ENCODE results near the gene RHOA.
A peak's percentile ranks its signal among the peaks of the same experiment; 100 is the strongest.
"Not testable (repeated sequence)": the region's sequence is repeated elsewhere in the genome, so short reads cannot be mapped to it uniquely, and the experiment has no call there.

Gene RHOA

DNA sequence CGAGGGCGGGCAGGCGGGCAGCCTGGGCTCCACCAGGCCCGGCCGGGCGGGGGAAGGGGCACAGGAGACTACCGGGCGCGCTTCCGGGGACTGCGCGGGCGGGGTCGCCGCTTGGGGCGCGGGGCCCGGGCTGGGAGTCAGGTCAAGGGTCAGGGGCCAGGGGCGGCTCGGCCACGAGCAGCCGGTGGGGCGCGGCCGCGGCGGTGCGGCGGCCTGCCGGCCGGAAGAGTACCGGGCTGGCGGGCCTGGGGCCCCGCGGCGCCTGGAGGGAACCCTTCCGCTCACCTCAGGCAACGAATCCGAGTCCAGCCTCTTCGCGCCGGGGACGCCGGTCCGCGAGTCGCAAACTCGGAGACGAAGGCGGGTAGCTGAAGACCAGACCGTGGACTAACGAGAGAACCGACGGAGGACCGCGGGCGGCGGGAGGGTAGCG lies 225 bp downstream of the RHOA start:
- DNase-seq, result peak in 4 of 5 experiments; percentile 27 to 66 (median 38)

DNA sequence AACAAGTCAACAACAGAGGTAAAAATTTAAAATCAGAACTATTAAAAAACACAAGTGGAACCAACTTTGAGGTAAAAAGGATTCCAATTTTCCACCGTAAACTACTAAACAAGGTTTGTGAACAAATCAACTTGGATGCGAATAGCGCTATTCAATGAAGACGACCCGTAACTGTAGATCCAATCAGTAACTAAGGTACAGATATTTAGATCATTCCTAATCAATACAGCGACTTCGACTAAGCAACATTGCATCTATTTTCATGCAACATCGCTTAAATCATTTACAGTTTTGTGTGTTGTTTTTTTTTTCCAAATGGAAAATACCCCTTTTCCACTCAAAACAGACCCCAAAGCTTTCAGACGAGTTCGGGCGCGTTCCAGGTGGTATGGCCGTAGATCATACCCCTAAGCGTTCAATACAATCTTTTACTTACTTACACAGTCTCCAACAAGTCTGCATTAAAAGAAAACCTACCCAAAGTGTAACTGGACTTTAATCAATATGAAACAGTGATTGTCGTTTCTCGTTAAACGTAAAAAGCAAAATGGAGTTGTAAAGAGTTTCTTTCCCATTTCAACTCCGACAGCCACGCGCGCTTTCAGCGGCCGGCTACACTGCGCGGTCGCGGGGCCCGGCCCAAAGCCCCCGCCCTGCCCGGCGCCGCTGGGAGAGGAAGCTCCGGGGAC lies 786 bp downstream of the RHOA start:
- no peak for DNase-seq

DNA sequence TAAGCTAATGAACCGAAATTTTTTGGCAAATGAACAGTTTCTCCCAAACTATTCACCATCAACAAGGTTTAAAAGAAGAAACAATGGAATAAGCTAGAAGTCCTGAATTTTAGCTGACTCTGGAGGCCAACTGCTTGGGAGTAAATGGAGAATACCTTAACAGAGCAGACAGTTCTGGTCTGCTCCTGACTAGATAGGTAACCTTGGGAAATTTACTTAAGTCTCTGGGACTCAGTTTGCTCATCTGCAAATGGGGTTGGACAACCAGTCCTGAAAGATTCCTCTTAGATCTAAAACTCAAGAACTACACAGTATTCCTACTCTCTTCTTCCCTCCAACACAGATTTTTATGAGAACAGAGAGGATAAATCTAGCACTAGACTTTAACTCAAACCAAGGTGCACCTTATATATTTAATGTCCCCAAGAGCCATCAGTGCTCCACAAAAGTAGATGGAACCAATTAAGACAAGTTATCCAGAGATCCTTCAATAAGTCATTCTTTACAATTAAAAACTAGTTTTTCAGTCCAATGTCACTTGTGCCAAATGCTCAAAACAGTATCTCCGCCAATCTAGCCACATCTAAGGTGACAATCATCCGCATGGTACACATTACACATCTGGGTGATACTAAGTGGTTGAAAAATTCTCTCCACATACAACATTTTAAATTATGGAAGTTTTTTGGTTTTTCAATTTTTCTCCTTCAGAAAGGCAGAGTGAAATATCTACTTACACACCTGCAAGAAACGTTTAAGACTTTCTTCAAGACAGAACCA lies 1.5 kb downstream of the RHOA start:
- DNase-seq, result peak in 2 of 5 experiments; percentile 9 to 60

DNA sequence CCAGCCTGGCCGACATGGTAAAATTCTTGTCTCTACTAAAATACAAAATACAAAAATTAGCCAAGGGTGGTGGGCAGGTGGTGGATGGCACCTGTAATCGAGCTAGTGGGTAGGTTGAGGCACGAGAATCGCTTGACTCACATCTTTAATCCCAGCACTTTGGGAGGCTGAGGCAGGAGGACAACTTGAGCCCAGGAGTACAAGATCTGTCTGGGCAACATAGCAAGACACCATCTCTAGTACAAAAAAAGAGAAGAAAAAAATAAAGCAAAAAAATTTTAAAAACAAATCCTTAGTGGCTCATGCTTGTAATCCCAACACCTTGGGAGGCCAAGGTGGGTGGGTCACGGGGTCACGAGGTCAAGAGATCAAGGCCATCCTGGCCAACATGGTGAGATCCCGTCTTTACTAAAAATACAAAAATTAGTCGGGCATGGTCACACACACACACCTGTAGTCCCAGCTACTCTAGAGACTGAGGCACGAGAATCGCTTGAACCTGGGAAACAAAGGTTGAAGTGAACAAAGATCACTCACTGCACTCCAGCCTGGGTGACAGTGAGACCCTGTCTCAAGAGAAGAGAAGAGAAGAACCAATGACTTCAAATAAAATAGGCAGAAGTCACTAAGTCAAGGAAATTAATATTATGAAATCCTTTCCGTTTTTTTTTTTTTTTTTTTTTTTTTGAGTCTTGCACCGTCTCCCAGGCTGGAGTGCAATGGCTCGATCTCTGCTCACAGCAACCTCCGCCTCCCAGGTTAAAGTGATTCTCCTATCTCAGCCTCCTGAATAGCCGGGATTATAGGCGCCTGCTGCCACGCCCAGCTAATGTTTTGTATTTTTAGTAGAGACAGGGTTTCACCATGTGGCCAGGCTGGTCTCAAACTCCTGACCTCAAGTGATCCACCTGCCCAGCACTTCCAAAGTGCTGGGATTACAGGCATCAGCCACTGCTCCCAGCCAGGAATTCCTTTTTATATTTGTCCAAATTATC lies 4.9 kb downstream of the RHOA start:
- no peak for DNase-seq

DNA sequence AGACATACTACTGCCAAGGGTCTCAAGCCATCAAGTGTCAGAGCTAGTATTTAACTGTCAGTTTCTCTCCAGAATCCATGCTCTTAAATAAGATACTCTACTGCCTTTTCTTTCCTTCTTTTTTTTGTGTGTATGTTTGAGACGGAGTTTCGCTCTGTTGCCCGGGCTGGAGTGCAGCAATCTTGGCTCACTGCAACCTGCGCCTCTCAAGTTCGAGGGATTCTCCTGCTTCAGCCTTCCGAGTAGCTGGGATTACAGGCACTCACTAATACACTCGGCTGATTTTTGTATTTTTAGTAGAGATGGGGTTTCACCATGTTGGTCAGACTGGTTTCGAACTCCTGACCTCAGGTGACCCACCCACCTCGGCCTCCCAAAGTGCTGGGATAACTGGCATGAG lies 6.2 kb downstream of the RHOA start:
- not testable (repeated sequence) for DNase-seq

DNA sequence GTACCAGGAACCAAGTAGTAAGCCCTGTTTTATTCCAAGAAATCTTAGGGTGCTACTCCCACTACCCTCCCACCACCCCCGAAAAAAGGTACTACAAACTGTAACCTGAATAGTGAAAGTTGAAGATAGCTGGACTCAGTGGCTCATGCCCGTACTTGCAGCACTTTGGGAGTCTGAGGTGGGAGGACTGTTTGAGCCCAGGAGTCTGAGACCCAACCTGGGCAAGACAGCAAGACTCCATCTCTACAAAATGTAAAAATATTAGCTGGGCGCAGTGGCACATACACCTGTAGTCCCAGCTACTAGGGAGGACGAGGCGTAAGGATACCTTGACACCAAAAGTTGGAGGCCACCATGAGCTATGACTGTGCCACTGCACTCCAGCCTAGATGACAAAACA lies 7.9 kb downstream of the RHOA start:
- no peak for DNase-seq

DNA sequence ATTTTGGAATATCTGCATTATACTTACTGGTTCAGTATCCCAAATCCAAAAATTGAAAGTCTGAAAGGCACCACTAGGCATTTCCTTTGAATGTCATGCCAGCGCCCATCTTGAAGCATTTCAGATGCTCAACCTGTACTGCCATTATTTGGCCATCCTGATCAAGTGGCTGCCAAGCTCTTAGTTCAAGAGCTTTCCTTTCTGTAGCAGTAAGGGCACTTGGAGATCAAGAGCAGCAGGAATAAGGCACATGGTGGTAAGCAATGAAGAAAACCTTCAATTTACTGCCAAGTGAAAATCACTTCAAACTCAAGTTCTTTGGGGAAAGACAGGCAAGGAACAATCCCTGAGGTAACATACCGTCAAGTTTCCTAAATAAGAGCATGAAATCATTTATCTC lies 10.0 kb downstream of the RHOA start:
- DNase-seq, result no peak

DNA sequence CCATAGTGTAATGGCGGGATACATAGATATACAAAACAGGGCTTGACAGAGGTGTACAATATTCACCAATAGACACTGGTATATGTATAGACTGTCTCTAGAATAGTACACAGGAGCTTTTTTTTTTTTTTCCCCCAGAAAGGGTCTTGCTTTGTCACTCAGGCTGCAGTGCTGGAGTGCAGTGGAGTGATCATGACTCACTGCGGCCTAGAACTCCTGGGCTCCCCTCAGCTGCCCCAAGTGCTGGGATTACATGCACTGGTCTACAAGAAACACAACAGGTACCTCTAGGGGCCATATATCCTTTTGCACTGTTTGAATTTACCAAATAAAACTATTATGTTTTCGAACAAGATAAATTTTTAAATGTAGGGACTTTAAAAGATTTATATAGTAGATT lies 12.3 kb downstream of the RHOA start:
- DNase-seq, result no peak

DNA sequence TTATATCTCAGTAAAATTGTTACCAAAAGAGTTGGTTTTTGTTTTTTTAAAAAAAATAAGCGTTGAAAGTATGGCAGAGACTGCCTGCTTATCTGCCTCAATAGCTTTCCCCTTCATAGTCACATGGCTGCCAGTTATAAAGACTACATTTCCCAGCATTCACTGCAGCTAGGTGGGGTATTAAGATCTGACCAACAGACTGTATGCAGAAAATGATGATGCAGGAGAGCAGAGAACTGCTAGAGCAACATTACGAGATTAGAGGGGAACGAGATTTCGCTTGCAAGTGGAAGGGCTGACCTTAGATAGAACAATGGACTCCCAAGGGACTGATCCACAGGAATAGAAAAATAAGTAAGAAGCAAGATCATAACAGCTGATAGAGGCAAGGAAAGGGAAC lies 14.3 kb downstream of the RHOA start:
- no peak for DNase-seq

DNA sequence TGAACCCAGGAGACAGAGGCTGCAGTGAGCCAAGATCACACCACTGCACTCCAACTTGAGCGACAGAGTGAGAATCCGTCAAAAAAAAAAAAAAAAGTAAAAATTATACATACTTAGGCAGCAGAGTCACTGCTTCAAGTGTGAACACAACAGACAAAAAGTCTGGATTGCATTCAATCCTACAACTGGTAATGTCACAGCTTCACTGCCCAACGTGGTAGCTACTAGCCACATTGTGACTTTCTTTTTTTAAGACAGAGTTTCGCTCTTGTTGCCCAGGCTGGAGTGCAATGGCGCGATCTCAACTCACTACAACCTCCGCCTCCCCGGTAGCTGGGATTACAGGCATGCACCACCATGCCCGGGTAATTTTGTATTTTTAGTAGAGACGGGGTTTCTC lies 20.5 kb downstream of the RHOA start:
- DNase-seq, result not testable (repeated sequence)

DNA sequence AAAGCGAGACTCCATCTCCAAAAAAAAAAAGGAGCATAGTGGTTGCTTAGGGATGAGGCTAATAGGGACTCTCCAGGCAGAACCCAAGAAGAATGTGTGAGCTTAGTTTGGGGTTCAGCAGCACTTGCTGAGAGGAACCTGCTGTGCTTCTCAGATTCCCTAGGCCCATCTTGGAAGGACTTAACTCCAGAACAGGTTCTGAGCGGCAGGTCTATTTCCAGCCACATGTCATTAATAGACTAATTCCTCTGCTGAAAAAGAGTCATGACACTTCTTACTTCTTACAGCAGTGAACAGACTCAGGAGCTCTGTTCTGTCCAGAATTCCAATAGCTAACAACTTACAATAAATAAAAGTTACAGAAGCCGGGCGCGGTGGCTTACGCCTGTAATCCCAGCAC lies 22.5 kb downstream of the RHOA start:
- DNase-seq, result no peak

DNA sequence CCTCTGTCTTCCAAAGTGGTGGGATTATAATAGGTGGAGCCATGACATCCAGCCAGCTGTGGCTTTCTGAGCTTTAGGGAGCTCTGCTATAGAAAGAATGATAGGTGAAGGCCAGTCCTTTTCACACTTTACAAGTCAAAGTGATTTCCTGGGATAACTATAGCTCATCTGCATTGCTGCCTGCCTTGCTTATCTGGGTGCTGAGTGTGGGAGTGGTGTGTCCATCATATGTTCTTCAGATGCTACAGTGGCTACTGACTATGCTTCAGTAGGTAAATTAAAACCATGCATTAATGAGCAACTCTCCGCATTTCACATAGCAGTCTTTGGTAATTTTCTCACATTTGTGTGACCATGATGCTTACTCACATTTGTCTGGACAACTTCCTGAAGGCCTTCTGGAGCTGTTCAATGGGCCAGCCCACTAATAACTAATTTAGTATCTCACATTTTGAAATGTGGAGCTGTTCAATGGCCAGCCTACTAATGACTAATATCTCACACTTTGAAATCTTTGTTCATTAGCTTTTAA lies 23.4 kb downstream of the RHOA start:
- DNase-seq, result no peak

DNA sequence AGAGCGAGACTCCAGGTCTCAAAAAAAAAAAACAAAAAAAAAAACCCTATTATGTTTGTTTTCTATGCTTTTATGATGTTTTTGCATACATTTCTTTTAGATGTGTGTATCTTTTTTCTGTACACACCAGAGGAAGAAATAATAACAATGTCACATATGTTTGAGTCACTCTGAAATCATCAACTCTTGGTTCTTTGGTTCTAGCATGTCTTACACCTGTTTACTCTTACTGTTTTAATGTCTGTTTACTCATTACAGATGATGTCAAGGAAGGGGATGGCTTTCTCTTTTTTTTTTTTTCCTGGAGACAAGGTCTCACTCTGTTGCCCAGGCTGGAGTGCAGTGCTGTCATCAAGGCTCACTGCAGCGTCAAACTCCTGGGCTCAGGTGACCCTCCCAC lies 24.1 kb downstream of the RHOA start:
- no peak for DNase-seq

DNA sequence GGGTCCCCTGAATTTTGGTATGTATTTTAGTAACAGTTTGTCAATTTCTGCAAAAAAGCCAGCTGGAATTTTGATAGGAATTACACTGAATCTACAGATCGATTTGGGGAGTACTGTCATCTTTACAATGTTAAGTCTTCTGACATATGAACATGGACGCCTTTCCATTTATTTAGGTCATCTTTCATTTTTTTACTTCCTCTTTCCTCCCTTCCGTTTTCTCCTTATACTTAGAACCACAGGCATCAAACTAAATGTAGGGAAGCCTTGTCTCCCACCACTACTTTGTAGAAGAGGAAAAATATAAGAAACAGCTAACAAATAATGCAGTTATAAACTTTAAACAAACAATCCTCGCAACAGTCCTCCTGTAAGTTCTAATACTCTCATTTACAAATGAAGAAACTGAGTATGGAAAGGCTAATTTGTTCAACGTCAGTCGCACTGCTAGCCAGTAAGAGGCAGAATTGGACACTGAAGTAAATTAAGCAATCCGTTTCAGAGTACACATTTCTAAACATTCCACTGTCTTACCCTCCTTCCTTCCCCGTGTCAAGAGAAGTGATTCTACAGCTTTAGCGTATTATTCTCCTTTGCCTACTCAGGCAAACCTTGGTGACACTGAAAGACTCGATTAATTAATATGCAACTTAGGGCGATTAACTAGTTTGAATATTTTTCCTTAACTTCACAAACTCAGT lies 25.6 kb downstream of the RHOA start:
- no peak for DNase-seq

DNA sequence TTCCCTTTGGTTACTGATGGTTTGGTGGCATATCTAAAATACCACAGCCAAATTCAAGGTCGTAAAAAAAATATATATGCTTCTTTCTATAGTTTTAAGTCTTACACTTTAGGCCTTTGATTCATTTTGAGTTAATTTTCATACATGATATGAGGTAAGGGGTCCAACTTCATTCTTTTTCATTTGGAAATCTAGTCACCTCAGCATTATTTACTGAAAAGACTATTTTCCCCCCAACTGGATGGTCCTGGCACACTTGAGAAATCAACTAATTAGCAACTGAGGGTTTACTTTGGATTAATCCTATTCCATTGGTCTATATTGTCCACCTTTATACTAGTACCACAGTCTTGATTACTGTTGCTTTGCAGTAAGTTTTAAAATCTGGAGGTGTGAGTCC lies 26.2 kb downstream of the RHOA start:
- no peak for DNase-seq

DNA sequence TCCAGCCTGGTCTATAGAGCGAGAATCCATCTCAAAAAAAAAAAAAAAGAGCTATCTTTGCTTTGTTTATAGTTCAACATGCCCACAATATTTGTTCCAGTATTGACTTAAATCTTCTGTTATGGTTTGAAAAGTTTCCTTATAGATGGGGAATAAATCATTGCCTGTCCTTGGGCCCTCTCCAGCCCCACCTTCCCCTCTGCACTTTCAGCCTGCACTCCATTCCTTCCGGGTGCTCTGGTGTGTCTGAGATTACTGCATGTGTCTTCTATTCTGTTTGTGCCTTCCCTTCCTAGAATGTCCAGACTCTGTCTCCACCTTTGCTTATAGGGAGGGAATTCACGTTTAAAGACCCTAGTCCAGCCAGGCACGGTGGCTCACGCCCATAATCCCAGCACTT lies 28.4 kb downstream of the RHOA start:
- no peak for DNase-seq

DNA sequence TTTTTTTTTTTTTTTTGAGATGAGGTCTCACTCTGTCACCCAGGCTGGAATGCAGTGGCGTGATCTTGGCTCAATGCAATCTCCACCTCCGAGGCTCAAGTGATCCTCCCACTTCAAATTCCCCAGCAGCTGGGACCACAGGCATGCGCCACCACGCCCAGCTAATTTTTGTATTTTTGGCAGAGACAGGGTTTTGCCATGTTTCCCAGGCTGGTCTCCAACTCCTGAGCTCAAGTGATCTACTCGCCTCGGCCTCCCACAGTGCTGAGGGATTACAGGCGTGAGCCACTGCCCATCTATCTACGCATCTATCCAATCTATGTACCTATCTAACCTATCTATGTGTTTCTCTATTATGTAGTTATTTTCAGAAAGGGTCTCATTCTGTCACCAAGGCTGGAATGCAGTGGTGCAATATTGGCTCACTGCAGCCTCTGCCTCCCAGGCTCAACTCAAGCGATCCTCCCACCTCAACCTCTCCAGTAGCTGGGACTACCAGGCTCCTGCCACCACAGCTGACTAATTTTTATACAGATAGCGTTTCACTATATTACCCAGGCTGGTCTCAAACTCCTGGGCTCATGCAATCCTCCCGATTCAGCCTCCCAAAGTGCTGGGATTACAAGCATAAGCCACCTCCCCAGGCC lies 33.4 kb downstream of the RHOA start:
- no peak for DNase-seq

DNA sequence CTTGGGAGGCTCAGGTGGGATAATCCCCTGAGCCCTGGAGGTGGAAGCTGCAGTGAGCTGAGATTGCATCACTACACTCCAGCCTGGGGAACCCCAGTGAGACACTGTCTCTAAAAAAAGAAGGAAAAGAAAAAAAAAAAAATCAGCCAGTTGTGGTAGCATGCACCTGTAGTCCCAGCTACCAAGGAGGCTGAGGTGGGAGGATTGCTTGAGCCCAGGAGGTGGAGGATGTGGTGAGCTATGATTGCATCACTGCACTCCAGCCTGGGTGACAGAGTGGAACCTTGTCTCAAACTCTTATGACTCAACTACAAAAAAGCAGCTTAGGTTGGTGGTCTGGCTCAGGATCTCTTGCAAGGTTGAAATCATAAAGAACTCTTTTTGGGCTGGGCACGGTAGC lies 34.3 kb downstream of the RHOA start:
- peak in 3 of 5 experiments; percentile 18 to 76 (median 22) for DNase-seq

DNA sequence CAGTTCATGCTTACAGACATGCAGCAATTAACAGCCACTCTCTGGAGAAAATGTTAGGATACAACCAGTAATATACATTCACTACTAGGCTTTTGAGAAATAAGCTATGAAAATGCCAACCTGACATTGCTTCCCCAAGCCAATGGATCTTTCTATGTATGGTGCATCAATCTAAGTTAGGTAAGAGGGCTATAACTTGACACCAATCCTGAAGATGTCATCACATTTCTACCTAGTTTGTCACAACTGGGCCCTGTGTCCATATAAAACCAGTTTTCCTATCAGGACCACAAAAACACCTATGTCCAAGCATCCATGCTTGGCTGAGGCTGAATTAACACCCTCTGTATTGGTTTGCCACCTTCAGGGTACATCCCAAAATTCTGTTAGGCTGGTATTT lies 39.8 kb downstream of the RHOA start:
- DNase-seq, result no peak

DNA sequence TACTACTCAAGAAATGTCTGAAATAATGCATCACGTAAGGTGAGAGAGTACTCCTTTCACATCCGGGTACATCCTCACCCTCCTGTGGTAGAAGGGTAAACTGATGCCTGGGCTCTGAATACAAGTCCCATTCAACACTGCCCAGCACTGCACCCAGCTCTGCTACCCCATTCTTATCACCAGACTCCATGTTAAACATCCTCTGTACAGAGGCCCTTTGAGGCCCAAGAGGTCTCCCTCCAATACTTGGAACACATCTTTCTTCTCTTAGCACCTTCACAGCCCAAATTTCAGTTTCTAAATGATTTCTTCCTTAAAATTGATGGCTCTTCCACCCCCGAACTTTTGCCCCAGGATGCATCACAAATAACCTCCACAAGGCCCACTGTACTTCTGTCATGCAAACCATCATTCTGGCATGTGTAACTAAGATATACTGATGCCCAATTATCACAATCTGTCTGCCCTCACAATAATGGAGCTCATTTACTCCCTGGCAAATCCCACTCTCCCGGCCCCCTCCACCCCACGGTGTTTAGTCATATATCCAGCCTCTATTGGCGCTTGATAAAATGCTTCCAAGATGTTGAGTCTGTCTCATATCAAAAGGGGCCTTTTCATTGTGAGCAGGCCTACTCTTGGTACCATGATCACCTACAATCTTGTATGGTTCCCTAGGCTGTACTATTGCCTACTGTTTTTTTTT lies 41.0 kb downstream of the RHOA start:
- DNase-seq, result no peak

DNA sequence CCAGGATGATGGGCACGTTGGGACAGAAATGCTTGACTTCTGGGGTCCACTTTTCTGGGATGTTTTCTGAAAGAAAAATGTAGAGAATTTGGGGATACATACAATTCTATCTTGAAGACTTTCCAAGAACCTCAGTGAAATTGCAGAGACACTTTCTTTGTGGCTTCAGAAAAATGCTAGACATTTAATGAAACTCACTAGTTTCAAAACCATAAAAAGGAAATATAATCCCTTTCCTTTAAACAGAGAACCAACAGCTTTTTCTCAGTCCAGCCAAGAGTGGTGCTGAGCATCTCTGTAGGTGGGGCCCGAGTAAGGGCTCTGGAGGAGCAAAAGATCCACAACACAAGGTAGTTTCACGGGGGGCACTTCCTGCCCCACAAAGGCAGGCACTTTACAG lies 49.2 kb downstream of the RHOA start:
- DNase-seq, result no peak

Data from T-helper 2 cell (primary cell).